K562 (cell line): Measurements from ENCODE around the gene AMIGO3. TPM values are rescaled to one million over a fixed set of nuclear protein-coding genes. Genes with fewer than 3 reads are reported as not detected.

ENCODE experiments used
- CEBPZ ChIP-seq: fragments of 150-350 bp; IDR thresholded peaks from 2 replicates; pipeline ENCODE4 v1.6.1; 2014; ENCODE audit warnings: low read depth, mild to moderate bottlenecking, low read length, borderline replicate concordance
- CREB3L1 ChIP-seq: fragments of 450-650 bp; IDR thresholded peaks from 2 replicates; pipeline ENCODE4 v1.6.1; 2014; ENCODE audit warnings: low read depth, mild to moderate bottlenecking, moderate library complexity, borderline replicate concordance
- ERF ChIP-seq: fragments of 450-650 bp; formaldehyde crosslinking; IDR thresholded peaks from 2 replicates; pipeline ENCODE4 v1.4.0; 2020; ENCODE audit warnings: mild to moderate bottlenecking, mixed read lengths
- FOXO4 ChIP-seq: fragments of 450-650 bp; formaldehyde crosslinking; IDR thresholded peaks from 2 replicates; pipeline ENCODE4 v1.4.0; 2020; ENCODE audit warnings: mild to moderate bottlenecking, moderate library complexity
- MAFG ChIP-seq: fragments of 450-650 bp; conservative IDR thresholded peaks from 2 replicates; pipeline ENCODE4 v1.6.1; 2016; ENCODE audit warnings: missing genetic modification characterization, missing compliant biosample characterization
- MCM2 ChIP-seq: fragments of 450-650 bp; IDR thresholded peaks from 2 replicates; pipeline ENCODE4 v1.6.1; 2017; ENCODE audit warnings: low read depth, mild to moderate bottlenecking
- NCOA2 ChIP-seq, 2 experiments: fragments of 450-650 bp; IDR thresholded peaks; 2 replicates each; pipeline ENCODE4 v1.6.1; 2018; ENCODE audit warnings: mild to moderate bottlenecking in 2 of 2, moderate library complexity in 1 of 2; ENCODE audit not compliant: partially characterized antibody in 2 of 2
- RREB1 ChIP-seq: fragments of 250-450 bp; sonication (Bioruptor Pico); IDR thresholded peaks from 2 replicates; pipeline ENCODE4 v1.4.0; 2020
- UBTF ChIP-seq, 2 experiments: IDR thresholded peaks; 2 replicates each; pipeline ENCODE4 v1.6.1; 2012; ENCODE audit warnings: improper control_type of control experiment in 2 of 2, low read depth in 2 of 2, low read length in 2 of 2, borderline replicate concordance in 1 of 2
- ZFP36 ChIP-seq: fragments of 150-350 bp; IDR thresholded peaks from 2 replicates; pipeline ENCODE4 v1.6.1; 2018; ENCODE audit warnings: low read length, low read depth; ENCODE audit not compliant: partially characterized antibody
- polyA plus RNA-seq, 8 experiments: library from polyadenylated mRNA; depleted of rRNA in 4 of 8; stranded (reverse) in 5 of 8; unstranded in 3 of 8; fragments of >200 nt; fragmentation: Nextera tagmentation in 2 of 8; fragmentation: Illumina TruSeq in 1 of 8; extraction: Ambion mirVana in 2 of 8; extraction: Trizol in 1 of 8; gene quantifications; 2 replicates each; pipeline versions ENCODE4 v1.2.1 to v1.2.3, GENCODE V29; 2011 to 2014; ENCODE audit warnings: inconsistent platforms in 1 of 8, missing spikeins in 1 of 8
- total RNA-seq, 7 experiments: library from RNA; depleted of rRNA in 6 of 7; stranded (reverse); fragments of >200 nt in 6 of 7; fragmentation: Illumina TruSeq in 2 of 7; extraction: Trizol in 2 of 7; gene quantifications; 2 replicates each; pipeline versions ENCODE4 v1.2.1 to v1.2.3, GENCODE V29; 2011 to 2021; ENCODE audit warnings: low replicate concordance in 1 of 7

Gene AMIGO3
- total and polyA plus RNA-seq, 9 of the 15 experiments (the other 6 are each of a cell fraction or from before 2014, with no cell fraction given) = 0.13 to 2.8 (median 0.44) TPM; not detected in 4

- TF ChIP-seq NCOA2 (IDR thresholded peaks at IDR 0.05; ENCODE audit: partially characterized antibody in 2 of 2) (no peak), CREB3L1 (peak; percentile 99), CEBPZ (no peak), FOXO4 (CRISPR knock-in tag) (no peak), MCM2 (no peak), UBTF (IDR thresholded peaks at IDR 0.05; ENCODE audit: borderline replicate concordance in 1 of 2, low read depth in 2 of 2, low read length in 2 of 2) (0 out of 4 replicates have a peak, but pooled peaks of 1 of the 2 experiments have one; percentile 36), MAFG (tag) (no peak), ZFP36 (no peak), ERF (CRISPR knock-in tag) (no peak), RREB1 (CRISPR knock-in tag) (no peak)
Measured at GRCh38 chr3:49723628-49724551, 4.4 kb upstream of the AMIGO3 start, which contains the start of gene GMPPB (continued).
